H1 (cell line): Measurements from ENCODE around the gene PPP2R2B. TPM values are rescaled to one million over a fixed set of nuclear protein-coding genes. Genes with fewer than 3 reads are reported as not detected.

ENCODE experiments used
- CTCF ChIA-PET: fragments of 300-600 bp; sonication (Branson Sonifier 250); formaldehyde crosslinking; loops from one replicate; lab custom pipeline; 2021; ENCODE audit not compliant: partially characterized antibody; lab: Charles Lee
- POLR2A ChIA-PET: fragments of 300-600 bp; sonication (Branson Sonifier 250); formaldehyde crosslinking; loops from one replicate; lab custom pipeline; 2021; ENCODE audit warnings: inconsistent platforms; ENCODE audit not compliant: partially characterized antibody; lab: Charles Lee
- DNase-seq, 2 experiments: peaks; one replicate each; pipeline versions ENCODE4 v3.0.0 to v3.0.0-alpha.2; 2010 to 2022; ENCODE audit warnings: low spot score in 2 of 2, low read depth in 1 of 2, mixed read lengths in 1 of 2
- FAIRE-seq: peaks from 2 replicates; lab custom pipeline; 2011; peaks lifted over from hg19 to GRCh38; lab: Jason Lieb, UNC
- H2AFZ ChIP-seq: 2 replicates; pipeline ENCODE4 v1.8.1; 2012; ENCODE audit warnings: low read length, inconsistent platforms
- H2AK5ac ChIP-seq: 2 replicates; pipeline ENCODE4 v1.6.1; 2013; ENCODE audit warnings: low read depth, low read length
- H2BK120ac ChIP-seq: replicated peaks from 2 replicates; pipeline ENCODE3; 2013; ENCODE audit warnings: low read depth, low read length, inconsistent platforms
- H2BK12ac ChIP-seq: 2 replicates; pipeline ENCODE4 v1.6.1; 2013; ENCODE audit warnings: low read depth, low read length
- H2BK15ac ChIP-seq: 2 replicates; pipeline ENCODE4 v1.6.1; 2013; ENCODE audit warnings: low read length
- H2BK20ac ChIP-seq: 2 replicates; pipeline ENCODE4 v1.6.1; 2013; ENCODE audit warnings: low read length
- H2BK5ac ChIP-seq: 2 replicates; pipeline ENCODE4 v1.6.1; 2013; ENCODE audit warnings: low read depth, low read length
- H3K14ac ChIP-seq: 2 replicates; pipeline ENCODE4 v1.6.1; 2013; ENCODE audit warnings: inconsistent platforms; ENCODE audit not compliant: insufficient read length
- H3K18ac ChIP-seq: 2 replicates; pipeline ENCODE4 v1.6.1; 2013; ENCODE audit warnings: low read length; ENCODE audit errors: extremely low read depth
- H3K23ac ChIP-seq: 2 replicates; pipeline ENCODE4 v1.6.1; 2013; ENCODE audit warnings: inconsistent platforms; ENCODE audit not compliant: insufficient read length
- H3K23me2 ChIP-seq: 2 replicates; pipeline ENCODE4 v1.6.1; 2013; ENCODE audit warnings: low read depth, low read length
- H3K27ac ChIP-seq: 2 replicates; pipeline ENCODE4 v1.6.1; 2011; ENCODE audit warnings: low read depth, low read length, inconsistent platforms
- H3K27me3 ChIP-seq, 4 experiments: replicated peaks in 1 of 4; 1 replicate in 1 of 4; 2 replicates in 3 of 4; pipeline versions ENCODE4 v1.6.1 to v1.8.1; 2011 to 2013; ENCODE audit warnings: low read length in 3 of 4, mild to moderate bottlenecking in 3 of 4, inconsistent platforms in 2 of 4, mixed read lengths in 2 of 4, moderate library complexity in 1 of 4; ENCODE audit not compliant: control insufficient read depth in 3 of 4, insufficient read depth in 3 of 4; ENCODE audit errors: extremely low read depth in 1 of 4
- H3K36me3 ChIP-seq, 4 experiments: 2 replicates each; pipeline versions ENCODE4 v1.6.1 to v1.8.1; 2011 to 2013; ENCODE audit warnings: mild to moderate bottlenecking in 4 of 4, low read length in 3 of 4, moderate library complexity in 2 of 4, control low read depth in 1 of 4, inconsistent platforms in 1 of 4; ENCODE audit not compliant: insufficient read depth in 4 of 4, control insufficient read depth in 2 of 4
- H3K4ac ChIP-seq: replicated peaks from 2 replicates; pipeline ENCODE3; 2013; ENCODE audit warnings: low read length, low read depth, mixed read lengths, inconsistent platforms; ENCODE audit not compliant: insufficient read length
- H3K4me1 ChIP-seq, 4 experiments: replicated peaks in 1 of 4; 1 replicate in 1 of 4; 2 replicates in 3 of 4; pipeline versions ENCODE4 v1.6.1 to v1.8.1; 2011 to 2013; ENCODE audit warnings: low read length in 3 of 4, inconsistent platforms in 2 of 4, mixed read lengths in 1 of 4; ENCODE audit not compliant: insufficient read depth in 4 of 4, control insufficient read depth in 3 of 4
- H3K4me2 ChIP-seq, 2 experiments: 2 replicates each; pipeline versions ENCODE4 v1.6.1 to v1.8.1; 2011 to 2013; ENCODE audit warnings: low read depth in 2 of 2, low read length in 2 of 2, control low read depth in 1 of 2, inconsistent platforms in 1 of 2, mild to moderate bottlenecking in 1 of 2; ENCODE audit not compliant: insufficient read depth in 1 of 2
- H3K4me3 ChIP-seq, 4 experiments: fragments of 200-600, 300-600 bp in 1 of 4; sonication (generic), shearing (Covaris generic), sonication (Bioruptor Twin) in 1 of 4; 2 replicates each; pipeline versions ENCODE4 v1.5.1 to v1.8.1; 2011 to 2016; ENCODE audit warnings: low read length in 4 of 4, low read depth in 3 of 4, control low read depth in 2 of 4, inconsistent platforms in 2 of 4, mild to moderate bottlenecking in 2 of 4, mixed read lengths in 1 of 4, moderate library complexity in 1 of 4; ENCODE audit not compliant: insufficient read depth in 2 of 4; ENCODE audit errors: extremely low read depth in 1 of 4
- H3K56ac ChIP-seq: replicated peaks from 2 replicates; pipeline ENCODE3; 2013; ENCODE audit warnings: low read depth, mild to moderate bottlenecking, mixed read lengths, low read length, inconsistent platforms; ENCODE audit not compliant: insufficient read length
- H3K79me1 ChIP-seq: 2 replicates; pipeline ENCODE4 v1.6.1; 2013; ENCODE audit warnings: low read depth, low read length, control low read depth
- H3K79me2 ChIP-seq, 2 experiments: 2 replicates each; pipeline versions ENCODE4 v1.6.1 to v1.8.1; 2012 to 2013; ENCODE audit warnings: low read length in 2 of 2, mild to moderate bottlenecking in 2 of 2, inconsistent platforms in 1 of 2; ENCODE audit not compliant: insufficient read depth in 2 of 2, control insufficient read depth in 1 of 2
- H3K9ac ChIP-seq, 4 experiments: replicated peaks in 1 of 4; 1 replicate in 1 of 4; 2 replicates in 3 of 4; pipeline versions ENCODE4 v1.6.1 to v1.8.1; 2011 to 2013; ENCODE audit warnings: low read depth in 3 of 4, low read length in 3 of 4, control low read depth in 2 of 4, mild to moderate bottlenecking in 2 of 4, moderate library complexity in 2 of 4, inconsistent platforms in 1 of 4; ENCODE audit errors: extremely low read depth in 1 of 4
- H3K9me3 ChIP-seq, 2 experiments: 2 replicates each; pipeline versions ENCODE4 v1.6.1 to v1.8.1; 2012 to 2013; ENCODE audit warnings: mild to moderate bottlenecking in 2 of 2, moderate library complexity in 2 of 2, control low read depth in 1 of 2, inconsistent platforms in 1 of 2, low read depth in 1 of 2, low read length in 1 of 2, mixed read lengths in 1 of 2; ENCODE audit not compliant: insufficient read depth in 2 of 2
- H4K20me1 ChIP-seq, 2 experiments: replicated peaks in 1 of 2; 2 replicates each; pipeline versions ENCODE3 to v1.8.1; 2011 to 2013; ENCODE audit warnings: inconsistent platforms in 2 of 2, low read length in 2 of 2, mild to moderate bottlenecking in 1 of 2; ENCODE audit not compliant: insufficient read depth in 2 of 2, control insufficient read depth in 1 of 2
- H4K5ac ChIP-seq: 2 replicates; pipeline ENCODE4 v1.6.1; 2013; ENCODE audit warnings: low read length, low read depth, mixed read lengths, inconsistent platforms; ENCODE audit not compliant: insufficient read length
- H4K8ac ChIP-seq: 2 replicates; pipeline ENCODE4 v1.8.0; 2013; ENCODE audit warnings: mild to moderate bottlenecking, moderate library complexity, low read length, inconsistent platforms; ENCODE audit not compliant: insufficient read depth; ENCODE audit errors: extremely low read depth
- H4K91ac ChIP-seq: replicated peaks from 2 replicates; pipeline ENCODE3; 2013; ENCODE audit warnings: low read length, mixed read lengths, inconsistent platforms; ENCODE audit not compliant: insufficient read length
- BRCA1 ChIP-seq: IDR thresholded peaks from 2 replicates; pipeline ENCODE4 v1.6.1; 2012; ENCODE audit warnings: low read depth, low read length, improper control_type of control experiment
- HDAC2 ChIP-seq, 2 experiments: fragments of 300-600 bp in 1 of 2; sonication (generic) in 1 of 2; IDR thresholded peaks; 2 replicates each; pipeline ENCODE4 v1.6.1; 2011 to 2012; ENCODE audit warnings: low read depth in 2 of 2, low read length in 2 of 2, mild to moderate bottlenecking in 2 of 2, moderate library complexity in 2 of 2, borderline replicate concordance in 1 of 2, inconsistent platforms in 1 of 2
- TBP ChIP-seq: IDR thresholded peaks from 2 replicates; pipeline ENCODE4 v1.6.1; 2011; ENCODE audit warnings: low read depth, low read length, improper control_type of control experiment
- WGBS, 2 experiments: shearing (Covaris generic) in 1 of 2; methylation state at CpG; one replicate each; pipeline versions ENCODE4 v1.1.6 to v1.1.7; 2013 to 2015; ENCODE audit warnings: low lambda C conversion rate in 2 of 2, mixed read lengths in 2 of 2, inconsistent platforms in 1 of 2, low coverage in 1 of 2, missing lambda C conversion rate in 1 of 2; ENCODE audit not compliant: insufficient replicate concordance in 2 of 2, insufficient coverage in 1 of 2, insufficient read length in 1 of 2; ENCODE audit errors: extremely low coverage in 1 of 2, missing lambda C conversion rate in 1 of 2; 5-methylcytosine and 5-hydroxymethylcytosine counted together
- polyA plus RNA-seq, 7 experiments: library from polyadenylated mRNA; depleted of rRNA in 3 of 7; stranded (reverse) in 5 of 7; unstranded in 2 of 7; fragments of >200 nt in 5 of 7; fragments of 200-250 nt in 2 of 7; gene quantifications; 1 replicate in 5 of 7; 2 replicates in 1 of 7; 4 replicates in 1 of 7; pipeline versions ENCODE4 v1.2.1 to v1.2.3, GENCODE V29; 2011 to 2013; ENCODE audit warnings: missing spikeins in 2 of 7, mixed read lengths in 2 of 7
- total RNA-seq: library from RNA; stranded (reverse); fragmentation: NEBNext Ultra II Directional; extraction: Animal tissue kit (Norgen Biotek cat#: 25700); gene quantifications from 2 replicates; pipeline ENCODE4 v1.2.1, GENCODE V29; 2021

Gene PPP2R2B
- total and polyA plus RNA-seq, 2 of the 8 experiments (the other 6 are each of a cell fraction or from before 2014, with no cell fraction given), result 21.1 to 37.1 TPM

DNA sequence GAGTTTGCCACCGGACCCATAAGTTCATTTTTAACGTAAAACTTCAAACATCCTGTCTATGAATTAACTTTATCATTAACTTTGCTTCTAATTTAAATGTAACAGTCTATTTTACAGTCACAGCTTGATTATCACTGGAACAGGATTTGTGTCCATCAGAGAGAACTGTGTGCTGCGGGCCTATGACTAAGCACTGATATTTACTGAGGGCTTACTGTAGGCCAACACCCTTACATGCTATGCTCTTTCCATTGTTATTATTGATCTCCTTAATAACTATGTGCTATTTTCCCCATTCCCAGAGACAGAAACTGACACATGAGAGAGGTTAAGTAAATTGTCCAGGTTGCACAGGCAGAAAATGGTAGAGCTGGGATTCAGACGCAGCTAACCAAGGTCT lies 338.6 kb downstream of the PPP2R2B start:
- peak overlapping the region; percentile 11; the same call in 1 of the 2 replicates for H2AFZ ChIP-seq

More for the DNA sequence above, 338.6 kb downstream of the PPP2R2B start:
- DNase-seq, result no peak
- Histone ChIP-seq H3K27ac (no peak overlapping the region), H2BK120ac (no peak overlapping the region), H3K79me2 (no peaks in the 10 kb centered on the region), H3K23me2 (no peaks in the 10 kb centered on the region), H2BK15ac (no peak overlapping the region), H2BK5ac (no peak overlapping the region), H3K4me3 (no peak overlapping the region), H3K27me3 (no peaks in the 10 kb centered on the region), H3K4me2 (no peak overlapping the region), H3K23ac (no peak overlapping the region), H3K4ac (no peak overlapping the region), H3K9ac (no peak overlapping the region), H2BK20ac (no peak overlapping the region), H3K36me3 (no peaks in the 10 kb centered on the region), H3K4me1 (peaks cover 0 to 3% (median 0%) of the 10 kb centered on the region in 4 experiments; a peak in 1 of 7 replicates), H2BK12ac (no peak overlapping the region), H3K56ac (no peak overlapping the region), H2AK5ac (no peak overlapping the region), H3K18ac (no peak overlapping the region), H4K5ac (no peak overlapping the region), H4K20me1 (no peaks in the 10 kb centered on the region), H4K8ac (no peak overlapping the region), H3K14ac (no peak overlapping the region), H4K91ac (no peak overlapping the region), H3K9me3 (no peaks in the 10 kb centered on the region), H3K79me1 (no peaks in the 10 kb centered on the region)
- FAIRE-seq, result no peak
- TF ChIP-seq HDAC2 (IDR thresholded peaks at IDR 0.05; ENCODE audit: borderline replicate concordance in 1 of 2, low read depth in 2 of 2, low read length in 2 of 2), result no peak
- TF ChIP-seq BRCA1, result no peak
- no peak for TF ChIP-seq TBP
- 95% methylated on average over 4 of the region's 4 CpGs; no CpG with 5 or more reads in 1 of the 2 experiments for WGBS, 2 experiments
- POLR2A ChIA-PET, result no interaction called here
- CTCF ChIA-PET, result interaction anchor here (0.8 to 6.1 kb wide), 5 partner anchors 8 to 426 kb away, joined by 3 to 123 read pairs (median 19); no protein-coding TSS in a partner anchor
